ENCODE measurements around the gene PBX3. TPM values are rescaled to one million over a fixed set of nuclear protein-coding genes. Genes with fewer than 3 reads are reported as not detected.

PBX3 gene
- total and polyA plus RNA-seq, 9 donors, result 52.6 to 199 (median 119) TPM

- WGBS, 3 donors, result 98 to 100% (median 98%) methylated on average over 2 of the region's 2 CpGs
- DNase-seq, result no peak
Measured at GRCh38 chr9:125782718-125783117, 35.5 kb downstream of the PBX3 start.

DNA sequence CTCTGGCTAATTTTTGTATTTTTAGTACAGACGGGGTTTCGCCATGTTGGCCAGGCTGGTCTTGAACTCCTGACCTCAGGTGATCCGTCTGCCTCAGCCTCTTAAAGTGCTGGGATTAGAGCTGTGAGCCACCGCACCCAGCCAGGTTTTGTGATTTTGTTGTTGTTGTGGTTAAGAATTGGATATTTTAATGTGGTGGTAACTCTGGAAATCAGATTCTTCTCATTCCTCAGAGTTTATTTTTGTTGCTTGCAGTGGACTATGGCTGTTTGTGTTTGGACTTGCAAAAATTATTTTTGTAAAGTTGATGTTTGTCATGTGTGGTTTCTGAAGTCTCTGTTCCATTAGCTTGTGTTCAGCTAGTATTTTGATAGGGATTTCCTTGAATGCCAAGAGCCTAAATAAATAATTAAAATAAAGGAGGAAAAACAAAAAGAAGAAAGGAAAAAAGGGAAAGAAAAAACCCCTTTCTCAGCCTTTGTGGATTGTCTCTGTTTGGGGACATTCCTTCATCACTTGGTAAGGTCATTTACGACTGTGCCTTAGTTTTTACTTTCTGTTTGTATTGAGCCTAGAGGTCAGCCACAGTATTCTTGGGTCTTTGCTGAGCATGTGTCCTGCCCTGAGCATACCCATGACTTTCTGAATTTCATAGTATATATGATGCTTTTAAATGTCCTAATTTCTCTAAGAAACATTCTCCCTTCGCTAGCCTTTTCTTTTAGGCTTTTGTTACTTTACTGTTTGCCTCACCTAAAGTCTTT lies 37.3 kb downstream of the PBX3 start:
- H3K27me3 ChIP-seq, result no peaks in the 10 kb centered on the region
- H3K9me3 ChIP-seq, result no peaks in the 10 kb centered on the region
- intact Hi-C loops (cut with DNase I), result no loop called here
- 46 to 65% (median 56%) methylated on average over 6 of the region's 6 CpGs for WGBS, 3 donors
- no peak for DNase-seq
- TF ChIP-seq POLR2A (IDR thresholded peaks at IDR 0.05), result no peak
- TF ChIP-seq, protein P1, sequence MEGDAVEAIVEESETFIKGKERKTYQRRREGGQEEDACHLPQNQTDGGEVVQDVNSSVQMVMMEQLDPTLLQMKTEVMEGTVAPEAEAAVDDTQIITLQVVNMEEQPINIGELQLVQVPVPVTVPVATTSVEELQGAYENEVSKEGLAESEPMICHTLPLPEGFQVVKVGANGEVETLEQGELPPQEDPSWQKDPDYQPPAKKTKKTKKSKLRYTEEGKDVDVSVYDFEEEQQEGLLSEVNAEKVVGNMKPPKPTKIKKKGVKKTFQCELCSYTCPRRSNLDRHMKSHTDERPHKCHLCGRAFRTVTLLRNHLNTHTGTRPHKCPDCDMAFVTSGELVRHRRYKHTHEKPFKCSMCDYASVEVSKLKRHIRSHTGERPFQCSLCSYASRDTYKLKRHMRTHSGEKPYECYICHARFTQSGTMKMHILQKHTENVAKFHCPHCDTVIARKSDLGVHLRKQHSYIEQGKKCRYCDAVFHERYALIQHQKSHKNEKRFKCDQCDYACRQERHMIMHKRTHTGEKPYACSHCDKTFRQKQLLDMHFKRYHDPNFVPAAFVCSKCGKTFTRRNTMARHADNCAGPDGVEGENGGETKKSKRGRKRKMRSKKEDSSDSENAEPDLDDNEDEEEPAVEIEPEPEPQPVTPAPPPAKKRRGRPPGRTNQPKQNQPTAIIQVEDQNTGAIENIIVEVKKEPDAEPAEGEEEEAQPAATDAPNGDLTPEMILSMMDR (IDR thresholded peaks at IDR 0.05), result no peak
- TF ChIP-seq EP300 (IDR thresholded peaks at IDR 0.05), result no peak
- H3K4me3 ChIP-seq, result no peak overlapping the region
- H3K4me1 ChIP-seq (ENCODE audit: insufficient read depth), result peaks cover 10% of the 10 kb centered on the region
- no peak overlapping the region for H3K27ac ChIP-seq
- H3K36me3 ChIP-seq, result no peaks in the 10 kb centered on the region

More at GRCh38 chr9:125782718-125783117, 35.5 kb downstream of the PBX3 start:
- H3K36me3 ChIP-seq, result no peaks in the 10 kb centered on the region
- H3K27me3 ChIP-seq, result no peaks in the 10 kb centered on the region
- H3K27ac ChIP-seq, result no peak overlapping the region
- intact Hi-C loops (cut with DNase I), result no loop called here
- H3K4me3 ChIP-seq, result no peak overlapping the region
- H3K9me3 ChIP-seq, result no peaks in the 10 kb centered on the region
- TF ChIP-seq, protein P1 (IDR thresholded peaks at IDR 0.05), result no peak
- TF ChIP-seq POLR2A (IDR thresholded peaks at IDR 0.05) (no peak), EP300 (IDR thresholded peaks at IDR 0.05) (no peak)
- H3K4me1 ChIP-seq (ENCODE audit: insufficient read depth), result peaks cover 7% of the 10 kb centered on the region

GRCh38 chr9:125785248-125785751 lies 38.1 kb downstream of the PBX3 start:
- H3K27ac ChIP-seq, result no peak overlapping the region
- TF ChIP-seq, protein P1 (IDR thresholded peaks at IDR 0.05), result no peak
- no peak for TF ChIP-seq EP300 (IDR thresholded peaks at IDR 0.05)
- no peak for TF ChIP-seq POLR2A (IDR thresholded peaks at IDR 0.05)
- H3K4me1 ChIP-seq (ENCODE audit: insufficient read depth), result peaks cover 10% of the 10 kb centered on the region
- no peak overlapping the region for H3K4me3 ChIP-seq
- intact Hi-C loops (cut with DNase I), result no loop called here
- H3K36me3 ChIP-seq, result no peaks in the 10 kb centered on the region
- no peaks in the 10 kb centered on the region for H3K9me3 ChIP-seq
- 75 to 87% (median 87%) methylated on average over 5 of the region's 5 CpGs for WGBS, 3 donors
- DNase-seq, result no peak
- H3K27me3 ChIP-seq, result no peaks in the 10 kb centered on the region

DNA sequence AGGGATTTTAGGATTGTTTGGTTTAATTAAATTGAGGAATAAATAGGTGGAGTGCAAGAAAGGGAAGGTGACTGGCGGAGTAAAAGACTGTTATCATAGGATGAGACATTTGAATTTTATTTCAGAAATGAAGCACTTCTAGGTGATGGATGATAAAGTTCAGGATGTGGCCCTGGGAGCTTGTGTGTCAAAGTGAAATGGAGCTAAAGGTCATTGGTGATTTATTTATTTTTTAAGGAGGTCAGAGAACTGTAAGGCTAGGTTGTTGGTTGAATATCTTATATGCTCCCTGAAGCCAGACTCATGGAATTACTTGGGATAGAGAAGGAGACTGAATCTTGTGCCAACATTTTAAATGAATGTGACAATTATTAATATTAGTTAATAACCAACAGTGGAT lies 40.5 kb downstream of the PBX3 start:
- H3K27me3 ChIP-seq, result no peaks in the 10 kb centered on the region
- peaks cover 10% of the 10 kb centered on the region for H3K4me1 ChIP-seq (ENCODE audit: insufficient read depth)
- TF ChIP-seq, protein P1 (IDR thresholded peaks at IDR 0.05), result no peak
- no peak for TF ChIP-seq EP300 (IDR thresholded peaks at IDR 0.05)
- no peak for TF ChIP-seq POLR2A (IDR thresholded peaks at IDR 0.05)
- no peaks in the 10 kb centered on the region for H3K36me3 ChIP-seq
- DNase-seq, result no peak
- H3K27ac ChIP-seq, result no peak overlapping the region
- intact Hi-C loops (cut with DNase I), result no loop called here
- WGBS, 3 donors, result 93 to 100% (median 96%) methylated on average over 1 of the region's 1 CpG
- no peak overlapping the region for H3K4me3 ChIP-seq
- no peaks in the 10 kb centered on the region for H3K9me3 ChIP-seq

Measured in ovary (tissue), 9 donors.